Measurements from ENCODE around the gene DPF3. TPM values are rescaled to one million over a fixed set of nuclear protein-coding genes. Genes with fewer than 3 reads are reported as not detected.

The DPF3 gene
- total RNA-seq, 4 donors from 2014 or later = 0.19 to 3.8 (median 0.58) TPM

- ATAC-seq (ENCODE audit: low FRiP score) = no peak
- TF ChIP-seq CTCF (IDR thresholded peaks at IDR 0.05) = no peak
- no peak for DNase-seq (ENCODE audit: low spot score)
These were observed 127.6 kb downstream of the DPF3 start for GRCh38 chr14:72766296-72766695.

GRCh38 chr14:72763892-72764291, 130.0 kb downstream of the DPF3 start:
- no peak for TF ChIP-seq CTCF (IDR thresholded peaks at IDR 0.05)

GRCh38 chr14:72759670-72760069, 134.2 kb downstream of the DPF3 start:
- TF ChIP-seq CTCF (IDR thresholded peaks at IDR 0.05) = no peak
- ATAC-seq (ENCODE audit: low FRiP score) (no peak), DNase-seq (ENCODE audit: low spot score) (no peak)

More at GRCh38 chr14:72763892-72764291, 130.0 kb downstream of the DPF3 start:
- no peak for DNase-seq (ENCODE audit: low spot score)
- ATAC-seq (ENCODE audit: low FRiP score) = no peak

- DNase-seq (ENCODE audit: low spot score) (no peak), ATAC-seq (ENCODE audit: low FRiP score) (no peak)
- no peak for TF ChIP-seq CTCF (IDR thresholded peaks at IDR 0.05)
These were observed 134.9 kb downstream of the DPF3 start for GRCh38 chr14:72758993-72759392.

GRCh38 chr14:72758420-72758819, 135.5 kb downstream of the DPF3 start:
- ATAC-seq (ENCODE audit: low FRiP score) (no peak), DNase-seq (ENCODE audit: low spot score) (no peak)
- TF ChIP-seq CTCF (IDR thresholded peaks at IDR 0.05) = no peak

GRCh38 chr14:72756967-72757366, 136.9 kb downstream of the DPF3 start:
- no peak for DNase-seq (ENCODE audit: low spot score)
- no peak for ATAC-seq (ENCODE audit: low FRiP score)
- TF ChIP-seq CTCF (IDR thresholded peaks at IDR 0.05) = no peak

GRCh38 chr14:72755766-72756165, 138.1 kb downstream of the DPF3 start:
- TF ChIP-seq CTCF (IDR thresholded peaks at IDR 0.05) = no peak
- DNase-seq (ENCODE audit: low spot score) (no peak), ATAC-seq (ENCODE audit: low FRiP score) (no peak)
